Thyroid gland (tissue), 4 donors: Measurements from ENCODE around the gene PRKCQ. TPM values are rescaled to one million over a fixed set of nuclear protein-coding genes. Genes with fewer than 3 reads are reported as not detected.

Source experiments
- DNase-seq, 2 donors: peaks; one replicate each; pipeline ENCODE4 v3.0.0-alpha.2; 2019
- H3K27ac ChIP-seq, 3 donors: fragments of 200-600 bp; sonication (generic); 1 replicate in 2 of 3; 2 replicates in 1 of 3; pipeline ENCODE4 v1.5.1; 2016 to 2019; ENCODE audit warnings: mild to moderate bottlenecking in 1 of 3, moderate library complexity in 1 of 3
- H3K27me3 ChIP-seq: fragments of 200-600 bp; sonication (generic); one replicate; pipeline ENCODE4 v1.5.1; 2019
- H3K36me3 ChIP-seq, 2 donors: fragments of 200-600 bp; sonication (generic); one replicate each; pipeline ENCODE4 v1.5.1; 2016 to 2019
- H3K4me1 ChIP-seq, 2 donors: fragments of 200-600 bp; sonication (generic); one replicate each; pipeline ENCODE4 v1.5.1; 2017 to 2019
- H3K4me3 ChIP-seq, 3 donors: fragments of 200-600 bp; sonication (generic); replicated peaks in 1 of 3; 1 replicate in 2 of 3; 2 replicates in 1 of 3; pipeline ENCODE4 v1.5.1; 2016; ENCODE audit warnings: mild to moderate bottlenecking in 1 of 3
- H3K9me3 ChIP-seq: fragments of 200-600 bp; sonication (generic); one replicate; pipeline ENCODE4 v1.5.1; 2017
- POLR2A ChIP-seq, 2 donors: fragments of 450-650 bp; IDR thresholded peaks; one replicate each; pipeline ENCODE4 v1.6.1; 2017; ENCODE audit warnings: antibody characterized with exemption in 2 of 2, mild to moderate bottlenecking in 2 of 2, moderate library complexity in 1 of 2
- WGBS, 2 donors: methylation state at CpG; one replicate each; pipeline ENCODE4 v1.1.5; 2017; 5-methylcytosine and 5-hydroxymethylcytosine counted together
- intact Hi-C: fragments of 100-400 bp; cut with DNase I; formaldehyde crosslinking; loops from one replicate; pipeline ENCODE4 v1.15.1; 2023
- total RNA-seq, 4 donors: library from RNA; depleted of rRNA; stranded (reverse); fragments of >200 nt; gene quantifications; one replicate each; pipeline ENCODE4 v1.2.3, GENCODE V29; 2016
- TF ChIP-seq, protein P1 (sequence below), 6 experiments: fragments of 200-600 bp in 3 of 6; fragments of 450-650 bp in 3 of 6; sonication (generic) in 3 of 6; IDR thresholded peaks; one replicate each; pipeline ENCODE4 v1.5.1; 2016 to 2019; ENCODE audit warnings: antibody characterized with exemption in 6 of 6, mild to moderate bottlenecking in 2 of 6, inconsistent platforms in 1 of 6, moderate library complexity in 1 of 6

PRKCQ gene
- total RNA-seq, 4 donors from 2014 or later: 24.2 to 45.7 (median 34.5) TPM

- no peak for DNase-seq
- Histone ChIP-seq H3K4me3 (no peak overlapping the region), H3K4me1 (no peaks in the 10 kb centered on the region), H3K36me3 (peaks cover 8 to 28% of the 10 kb centered on the region in 2 donors), H3K9me3 (no peaks in the 10 kb centered on the region), H3K27ac (no peak overlapping the region), H3K27me3 (no peaks in the 10 kb centered on the region)
- intact Hi-C loops: no loop called here
- no peak for TF ChIP-seq POLR2A (IDR thresholded peaks at IDR 0.05)
- TF ChIP-seq, protein P1, sequence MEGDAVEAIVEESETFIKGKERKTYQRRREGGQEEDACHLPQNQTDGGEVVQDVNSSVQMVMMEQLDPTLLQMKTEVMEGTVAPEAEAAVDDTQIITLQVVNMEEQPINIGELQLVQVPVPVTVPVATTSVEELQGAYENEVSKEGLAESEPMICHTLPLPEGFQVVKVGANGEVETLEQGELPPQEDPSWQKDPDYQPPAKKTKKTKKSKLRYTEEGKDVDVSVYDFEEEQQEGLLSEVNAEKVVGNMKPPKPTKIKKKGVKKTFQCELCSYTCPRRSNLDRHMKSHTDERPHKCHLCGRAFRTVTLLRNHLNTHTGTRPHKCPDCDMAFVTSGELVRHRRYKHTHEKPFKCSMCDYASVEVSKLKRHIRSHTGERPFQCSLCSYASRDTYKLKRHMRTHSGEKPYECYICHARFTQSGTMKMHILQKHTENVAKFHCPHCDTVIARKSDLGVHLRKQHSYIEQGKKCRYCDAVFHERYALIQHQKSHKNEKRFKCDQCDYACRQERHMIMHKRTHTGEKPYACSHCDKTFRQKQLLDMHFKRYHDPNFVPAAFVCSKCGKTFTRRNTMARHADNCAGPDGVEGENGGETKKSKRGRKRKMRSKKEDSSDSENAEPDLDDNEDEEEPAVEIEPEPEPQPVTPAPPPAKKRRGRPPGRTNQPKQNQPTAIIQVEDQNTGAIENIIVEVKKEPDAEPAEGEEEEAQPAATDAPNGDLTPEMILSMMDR (IDR thresholded peaks at IDR 0.05): no peak
- WGBS, 2 donors: 86 to 96% methylated on average over 5 of the region's 5 CpGs
These were observed 92.2 kb downstream of the PRKCQ start for GRCh38 chr10:6487920-6488319.

DNA sequence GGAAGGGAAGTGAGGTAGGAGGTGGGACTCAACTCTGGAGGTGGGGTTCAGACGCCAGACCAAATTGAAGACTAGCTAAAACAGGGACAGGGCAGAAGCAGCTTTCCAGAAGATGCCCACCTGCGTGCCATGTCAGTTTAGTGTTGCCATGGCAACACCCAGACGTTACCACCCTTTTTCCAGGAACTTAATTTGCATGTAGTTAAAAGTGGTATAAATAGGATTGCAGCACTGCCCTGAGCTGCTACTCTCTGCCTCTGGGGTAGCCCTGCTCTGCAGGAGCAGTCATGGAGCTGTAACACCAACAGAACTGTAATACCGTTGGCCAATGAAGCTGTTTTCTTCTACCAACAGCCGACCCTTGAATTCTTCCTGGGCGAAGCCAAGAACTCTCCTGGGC lies 93.8 kb downstream of the PRKCQ start:
- Histone ChIP-seq H3K4me3 (no peak overlapping the region), H3K9me3 (no peaks in the 10 kb centered on the region), H3K36me3 (peaks cover 6 to 27% of the 10 kb centered on the region in 2 donors), H3K4me1 (no peaks in the 10 kb centered on the region), H3K27ac (no peak overlapping the region), H3K27me3 (no peaks in the 10 kb centered on the region)
- DNase-seq: no peak
- no peak for TF ChIP-seq POLR2A (IDR thresholded peaks at IDR 0.05)
- TF ChIP-seq, protein P1 (IDR thresholded peaks at IDR 0.05): no peak
- intact Hi-C loops: no loop called here
- 83 to 88% methylated on average over 6 of the region's 6 CpGs for WGBS, 2 donors

DNA sequence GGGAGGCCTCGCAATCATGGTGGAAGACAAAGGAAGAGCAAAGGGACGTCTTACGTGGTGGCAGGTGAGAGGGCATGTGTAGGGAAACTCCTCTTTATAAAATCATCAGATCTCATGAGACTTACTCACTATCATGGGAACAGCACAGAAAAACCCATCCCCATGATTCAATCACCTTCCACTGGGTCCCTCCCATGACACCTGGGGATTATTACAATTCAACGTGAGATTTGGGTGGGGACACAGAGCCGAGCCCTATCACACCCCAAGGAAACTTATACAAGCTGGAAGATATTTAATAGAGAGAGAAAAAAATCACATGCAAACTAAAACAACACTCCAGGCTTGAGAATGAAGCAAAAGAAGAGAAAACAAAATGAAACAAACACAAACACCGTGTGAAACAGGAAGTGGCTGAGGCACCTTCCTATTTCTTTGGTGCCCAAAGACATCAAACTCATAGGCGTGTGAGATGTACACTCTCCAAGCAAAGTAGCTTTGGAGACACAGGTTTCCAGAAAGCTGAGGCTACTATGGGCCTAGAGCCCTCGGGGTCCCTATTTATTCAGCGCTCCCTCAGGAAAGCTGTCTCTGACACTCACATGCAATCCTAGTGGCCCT lies 97.2 kb downstream of the PRKCQ start:
- no peak overlapping the region for H3K27ac ChIP-seq
- intact Hi-C loops: no loop called here
- TF ChIP-seq, protein P1 (IDR thresholded peaks at IDR 0.05): no peak
- TF ChIP-seq POLR2A (IDR thresholded peaks at IDR 0.05): no peak
- no peak overlapping the region for H3K4me3 ChIP-seq
- H3K4me1 ChIP-seq: no peaks in the 10 kb centered on the region
- WGBS, 2 donors: 89 to 92% methylated on average over 9 of the region's 9 CpGs
- no peaks in the 10 kb centered on the region for H3K9me3 ChIP-seq
- no peaks in the 10 kb centered on the region for H3K27me3 ChIP-seq
- no peak for DNase-seq
- H3K36me3 ChIP-seq: peaks cover 6 to 31% of the 10 kb centered on the region in 2 donors

DNA sequence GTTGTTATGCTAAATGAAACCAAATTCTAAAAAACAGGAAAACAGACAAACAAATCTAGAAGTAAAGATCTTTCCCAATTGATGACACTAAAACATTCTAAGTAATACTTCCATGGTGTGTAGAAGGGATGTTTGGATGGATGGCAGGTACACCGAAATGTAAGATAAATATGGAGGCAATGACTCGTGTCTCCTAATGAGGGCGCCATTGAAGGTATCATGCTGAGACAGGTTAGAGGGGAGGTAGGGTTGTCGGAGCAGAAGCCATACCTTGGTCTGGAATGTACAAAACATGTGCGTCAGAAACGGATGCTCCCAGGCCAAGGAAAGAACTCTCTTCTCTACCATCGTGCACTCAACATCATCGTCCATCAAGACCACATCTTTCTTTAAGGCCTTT lies 101.4 kb downstream of the PRKCQ start:
- Histone ChIP-seq H3K4me3 (no peak overlapping the region), H3K27me3 (no peaks in the 10 kb centered on the region), H3K36me3 (peaks cover 6 to 15% of the 10 kb centered on the region in 2 donors), H3K4me1 (peaks cover 0 to 11% of the 10 kb centered on the region in 2 donors), H3K9me3 (no peaks in the 10 kb centered on the region), H3K27ac (no peak overlapping the region)
- WGBS, 2 donors: 94 to 96% methylated on average over 8 of the region's 8 CpGs
- intact Hi-C loops: no loop called here
- no peak for TF ChIP-seq POLR2A (IDR thresholded peaks at IDR 0.05)
- TF ChIP-seq, protein P1 (IDR thresholded peaks at IDR 0.05): no peak
- no peak for DNase-seq

DNA sequence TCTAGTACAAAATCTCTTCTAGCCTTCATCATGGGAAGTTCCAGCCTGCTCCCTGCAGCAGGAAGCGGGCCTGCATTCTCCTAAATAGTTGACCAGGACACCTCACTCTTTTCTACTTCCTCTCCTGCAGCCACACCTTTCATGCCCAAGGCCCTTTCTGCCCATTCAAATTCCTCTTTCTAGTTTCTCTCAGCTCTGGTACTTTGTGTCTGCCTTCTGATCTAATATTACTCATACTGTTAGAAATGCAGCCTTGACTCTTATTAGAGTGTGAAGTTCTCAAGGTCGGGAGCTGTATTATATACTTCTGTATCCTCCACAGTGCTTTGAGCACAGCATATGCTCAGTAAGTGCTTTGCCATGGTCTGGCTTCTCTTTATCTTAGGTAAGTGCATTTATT lies 103.1 kb downstream of the PRKCQ start:
- DNase-seq: no peak
- intact Hi-C loops: no loop called here
- Histone ChIP-seq H3K27ac (no peak overlapping the region), H3K4me3 (no peak overlapping the region), H3K27me3 (no peaks in the 10 kb centered on the region), H3K9me3 (no peaks in the 10 kb centered on the region), H3K4me1 (peaks cover 0 to 11% of the 10 kb centered on the region in 2 donors), H3K36me3 (peaks cover 6 to 9% of the 10 kb centered on the region in 2 donors)
- TF ChIP-seq POLR2A (IDR thresholded peaks at IDR 0.05): no peak
- TF ChIP-seq, protein P1 (IDR thresholded peaks at IDR 0.05): no peak
- 88 to 89% methylated on average over 2 of the region's 2 CpGs for whole genome bisulfite sequencing, 2 donors
